ENCODE results near the gene CENPO. TPM values are rescaled to one million over a fixed set of nuclear protein-coding genes. Genes with fewer than 3 reads are reported as not detected.

Gene CENPO
- total and polyA plus RNA-seq, 2 donors (not counting 3 experiments of a cell fraction or from before 2014, with no cell fraction given) = 26.8 to 45.3 TPM

- Histone ChIP-seq H3K9me1 (replicated peaks; ENCODE audit: control insufficient read depth, extremely low read depth, insufficient read depth, low read length) (no peaks in the 10 kb centered on the region), H3K27ac (ENCODE audit: insufficient read depth, low read depth, low read length) (no peak overlapping the region), H3K4me1 (ENCODE audit: control insufficient read depth, extremely low read depth, insufficient read depth, low read length) (no peaks in the 10 kb centered on the region), H3K9ac (replicated peaks; ENCODE audit: extremely low read depth, insufficient read depth, low read length) (no peak overlapping the region), H3K4me3 (replicated peaks in 1 of 3; ENCODE audit: insufficient read depth in 1 of 3, low read depth in 1 of 3, low read length in 3 of 3) (no peak overlapping the region), H3K27me3 (ENCODE audit: control insufficient read depth in 2 of 2, insufficient read depth in 2 of 2, low read length in 2 of 2) (no peaks in the 10 kb centered on the region), H3K36me3 (ENCODE audit: control insufficient read depth in 2 of 2, extremely low read depth in 1 of 2, insufficient read depth in 2 of 2, low read length in 2 of 2) (peaks cover 0 to 5% of the 10 kb centered on the region in 2 experiments), H3K4me2 (ENCODE audit: insufficient read depth, low read length) (no peak overlapping the region), H3K9me3 (replicated peaks; ENCODE audit: control insufficient read depth, insufficient read depth, low read length) (no peaks in the 10 kb centered on the region), H4K20me1 (replicated peaks; ENCODE audit: control insufficient read depth, extremely low read depth, insufficient read depth, low read length) (no peaks in the 10 kb centered on the region), H3K79me2 (ENCODE audit: control insufficient read depth, insufficient read depth, low read length) (no peaks in the 10 kb centered on the region), H2AFZ (ENCODE audit: low read depth, low read length) (no peak overlapping the region)
- CTCF ChIA-PET = interaction anchor here (1.5 kb wide), 1 partner anchor 219 kb away, joined by 5 read pairs; no protein-coding TSS in a partner anchor
- FAIRE-seq (no peak), DNase-seq (ENCODE audit: low read depth, low spot score) (no peak)
- TF ChIP-seq FOS (IDR thresholded peaks at IDR 0.05; ENCODE audit: borderline replicate concordance, insufficient read depth, low read length) = no peak
- TF ChIP-seq MYC (IDR thresholded peaks at IDR 0.05; ENCODE audit: low read depth, low read length) = no peak
- no peak for TF ChIP-seq CTCF (IDR thresholded peaks at IDR 0.05; ENCODE audit: extremely low read depth in 1 of 2, insufficient read depth in 1 of 2, low read depth in 1 of 2, low read length in 2 of 2)
- no peak for TF ChIP-seq GATA2 (IDR thresholded peaks at IDR 0.05; ENCODE audit: insufficient read depth, insufficient read length, low read depth, low read length)
- no peak for TF ChIP-seq EZH2 (IDR thresholded peaks at IDR 0.05; ENCODE audit: borderline replicate concordance, low read depth, low read length, severe bottlenecking)
- TF ChIP-seq JUN (IDR thresholded peaks at IDR 0.05; ENCODE audit: borderline replicate concordance, insufficient read depth, insufficient read length, low read depth) = no peak
- no peak for TF ChIP-seq MAX (IDR thresholded peaks at IDR 0.05; ENCODE audit: insufficient read depth, insufficient read length)
- no peak for TF ChIP-seq POLR2A (IDR thresholded peaks at IDR 0.05; ENCODE audit: low read depth, low read length)
- intact Hi-C loops (cut with micrococcal nuclease) (no loop called here), dilution Hi-C loops (cut with MboI; ENCODE audit: extremely low pct_ligation_motif_present, low sequenced_read_pairs) (no loop called here)
- POLR2A ChIA-PET = no interaction called here
- no TSS peak for BruUV-seq (replicated peaks)
Measured at GRCh38 chr2:24832521-24832920, 39.3 kb downstream of the CENPO start.

Measured in endothelial cell of umbilical vein (primary cell).